ENCODE measurements around the gene CHD9NB.

CHD9NB gene

GRCh38 chr16:53022374-53022773 is 30.3 kb downstream of the CHD9NB start:
- DNase-seq = peak; percentile 67

- DNase-seq = no peak
Measured at GRCh38 chr16:53018834-53019416, 33.8 kb downstream of the CHD9NB start.

DNA sequence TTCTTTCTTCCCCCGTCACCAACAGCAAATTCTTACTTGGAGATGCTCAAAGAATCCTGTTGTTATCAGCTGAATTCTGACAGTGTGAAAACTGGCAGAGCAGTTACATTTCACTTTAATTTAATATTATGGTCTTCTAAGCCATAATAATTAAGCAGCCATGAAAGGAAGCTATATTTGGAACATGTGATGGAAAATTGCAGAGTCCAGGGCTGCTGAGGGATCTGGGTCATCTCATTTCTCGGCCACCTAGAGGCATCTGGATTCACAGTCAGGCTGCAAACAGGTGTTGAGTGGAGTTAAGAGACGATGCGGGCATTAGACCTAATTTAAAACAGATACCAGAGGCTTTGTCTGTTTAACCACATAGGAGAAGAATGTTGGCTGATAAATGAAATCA is 38.4 kb downstream of the CHD9NB start:
- DNase-seq = no peak

DNA sequence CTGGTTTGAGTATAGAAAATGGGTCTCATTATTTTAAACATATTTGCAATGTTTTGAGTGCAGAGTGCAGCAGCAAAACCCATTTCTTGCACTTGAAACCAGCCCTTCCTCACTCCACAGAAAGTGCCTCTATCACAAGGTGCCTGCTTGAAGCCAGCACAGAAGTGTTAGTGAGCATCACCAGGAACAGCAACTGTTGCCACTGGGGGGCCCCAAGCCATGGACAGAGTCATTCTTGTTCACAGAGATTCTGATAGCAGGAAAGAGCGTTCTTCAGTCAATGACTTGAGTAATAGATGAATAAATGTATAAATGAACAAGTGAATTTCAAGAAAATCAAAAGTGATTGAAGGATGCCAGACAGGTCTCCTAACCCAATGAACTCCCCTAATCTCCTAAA is 45.6 kb downstream of the CHD9NB start:
- no peak for DNase-seq

DNA sequence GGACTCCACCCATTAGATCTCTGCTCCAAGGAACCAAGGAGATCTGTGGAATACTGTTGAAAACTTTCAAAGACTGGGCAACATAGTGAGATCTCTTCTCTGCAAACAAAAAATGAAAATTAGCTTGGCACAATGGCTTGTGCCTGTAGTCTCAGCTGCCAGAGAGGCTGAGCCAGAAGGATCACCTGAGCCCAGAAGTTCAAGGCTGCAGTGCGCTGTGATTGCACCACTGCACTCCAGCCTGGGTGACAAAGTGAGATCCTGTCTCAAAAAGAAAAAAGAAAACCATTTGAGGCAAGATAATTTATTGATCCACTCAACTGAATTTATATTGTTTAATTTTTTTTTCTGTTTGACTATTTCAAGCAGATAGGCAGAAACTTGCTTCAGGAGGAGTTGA is 54.8 kb downstream of the CHD9NB start:
- no peak for DNase-seq

- no peak for DNase-seq
Measured at GRCh38 chr16:52994942-52995341, 57.8 kb downstream of the CHD9NB start.

GRCh38 chr16:52993179-52993578 is 59.5 kb downstream of the CHD9NB start:
- DNase-seq = no peak

DNA sequence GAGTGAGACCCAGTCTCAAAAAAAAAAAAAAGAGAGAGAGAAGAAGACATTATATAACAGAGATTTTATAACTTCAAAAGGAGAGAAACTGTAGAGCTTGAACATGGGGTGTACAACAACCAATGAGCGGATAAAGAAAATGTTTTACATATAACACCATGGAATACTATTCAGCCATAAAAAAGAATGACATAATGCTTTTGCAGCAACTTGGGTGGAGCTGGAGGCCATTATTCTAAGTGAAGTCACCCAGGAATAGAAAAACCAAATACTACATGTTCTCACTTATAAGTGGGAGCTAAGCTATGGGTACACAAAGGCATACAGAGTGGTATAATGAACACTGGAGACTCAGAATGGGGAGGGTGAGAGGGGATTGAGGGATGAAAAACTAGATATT is 61.1 kb downstream of the CHD9NB start:
- DNase-seq = no peak

All from femur (tissue), 1 donor.